DOHH2 (cell line): ENCODE results near the gene NTNG1.

Source experiments
- H3F3A ChIP-seq: fragments of 200-600 bp; sonication (generic), shearing (Covaris generic); 2 replicates; pipeline ENCODE4 v1.6.0; 2016; ENCODE audit warnings: antibody characterized with exemption, mild to moderate bottlenecking; ENCODE audit not compliant: control insufficient read depth, insufficient read depth
- H3K27ac ChIP-seq: fragments of 200-600 bp; sonication (generic); 2 replicates; pipeline ENCODE4 v1.5.1; 2014; ENCODE audit warnings: low read depth, mild to moderate bottlenecking, low read length, moderate library complexity
- H3K27me3 ChIP-seq: fragments of 200-600 bp; sonication (generic); 2 replicates; pipeline ENCODE4 v1.6.1; 2014; ENCODE audit warnings: mild to moderate bottlenecking, low read length, mixed read lengths; ENCODE audit not compliant: control insufficient read depth
- H3K36me3 ChIP-seq: fragments of 200-600 bp; sonication (generic); 2 replicates; pipeline ENCODE4 v1.6.1; 2014; ENCODE audit warnings: mild to moderate bottlenecking, low read length, moderate library complexity, mixed read lengths; ENCODE audit not compliant: control insufficient read depth
- H3K4me1 ChIP-seq: fragments of 200-600 bp; sonication (generic); 2 replicates; pipeline ENCODE4 v1.6.1; 2014; ENCODE audit warnings: mild to moderate bottlenecking, low read length, mixed read lengths; ENCODE audit not compliant: control insufficient read depth
- H3K4me2 ChIP-seq: fragments of 200-600 bp; sonication (generic); 2 replicates; pipeline ENCODE4 v1.6.0; 2014; ENCODE audit warnings: mild to moderate bottlenecking, low read length, moderate library complexity
- H3K4me3 ChIP-seq: fragments of 200-600 bp; sonication (generic); 2 replicates; pipeline ENCODE4 v1.5.1; 2014; ENCODE audit warnings: mild to moderate bottlenecking, low read length, mixed read lengths
- H3K79me2 ChIP-seq: fragments of 200-600 bp; sonication (generic); 2 replicates; pipeline ENCODE4 v1.6.1; 2014; ENCODE audit warnings: mild to moderate bottlenecking, low read length, mixed read lengths; ENCODE audit not compliant: control insufficient read depth
- H3K9me2 ChIP-seq: fragments of 200-600 bp; sonication (generic); replicated peaks from 2 replicates; pipeline ENCODE4 v1.6.1; 2014; ENCODE audit warnings: mild to moderate bottlenecking, low read length, mixed read lengths; ENCODE audit not compliant: control insufficient read depth
- H3K9me3 ChIP-seq: fragments of 200-600 bp; sonication (generic); 2 replicates; pipeline ENCODE4 v1.6.1; 2014; ENCODE audit warnings: antibody characterized with exemption, low read length, mixed read lengths; ENCODE audit not compliant: control insufficient read depth, insufficient read depth
- H4K20me1 ChIP-seq: fragments of 200-600 bp; sonication (generic); 2 replicates; pipeline ENCODE4 v1.6.0; 2014; ENCODE audit warnings: low read depth, mild to moderate bottlenecking, antibody characterized with exemption, low read length, moderate library complexity; ENCODE audit not compliant: control insufficient read depth, insufficient read depth
- EZH2phosphoT487 ChIP-seq: fragments of 200-600 bp; sonication (generic); IDR thresholded peaks from 2 replicates; pipeline ENCODE4 v1.6.1; 2017; ENCODE audit warnings: borderline replicate concordance, mild to moderate bottlenecking, antibody characterized with exemption, low read length, moderate library complexity, mixed read lengths
- TF ChIP-seq, protein P1 (sequence below): fragments of 200-600 bp; sonication (generic); IDR thresholded peaks from one replicate; pipeline ENCODE4 v1.5.1; 2014; ENCODE audit warnings: antibody characterized with exemption, mild to moderate bottlenecking, low read depth, low read length; ENCODE audit not compliant: poor library complexity, severe bottlenecking

NTNG1 gene

DNA sequence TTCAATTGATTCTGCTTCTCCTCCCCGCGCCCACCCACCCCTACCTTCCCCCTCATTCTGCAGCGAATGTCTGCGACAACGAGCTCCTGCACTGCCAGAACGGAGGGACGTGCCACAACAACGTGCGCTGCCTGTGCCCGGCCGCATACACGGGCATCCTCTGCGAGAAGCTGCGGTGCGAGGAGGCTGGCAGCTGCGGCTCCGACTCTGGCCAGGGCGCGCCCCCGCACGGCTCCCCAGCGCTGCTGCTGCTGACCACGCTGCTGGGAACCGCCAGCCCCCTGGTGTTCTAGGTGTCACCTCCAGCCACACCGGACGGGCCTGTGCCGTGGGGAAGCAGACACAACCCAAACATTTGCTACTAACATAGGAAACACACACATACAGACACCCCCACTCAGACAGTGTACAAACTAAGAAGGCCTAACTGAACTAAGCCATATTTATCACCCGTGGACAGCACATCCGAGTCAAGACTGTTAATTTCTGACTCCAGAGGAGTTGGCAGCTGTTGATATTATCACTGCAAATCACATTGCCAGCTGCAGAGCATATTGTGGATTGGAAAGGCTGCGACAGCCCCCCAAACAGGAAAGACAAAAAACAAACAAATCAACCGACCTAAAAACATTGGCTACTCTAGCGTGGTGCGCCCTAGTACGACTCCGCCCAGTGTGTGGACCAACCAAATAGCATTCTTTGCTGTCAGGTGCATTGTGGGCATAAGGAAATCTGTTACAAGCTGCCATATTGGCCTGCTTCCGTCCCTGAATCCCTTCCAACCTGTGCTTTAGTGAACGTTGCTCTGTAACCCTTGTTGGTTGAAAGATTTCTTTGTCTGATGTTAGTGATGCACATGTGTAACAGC lies 339.9 kb downstream of the NTNG1 start:
- H3K9me3 ChIP-seq: no peaks in the 10 kb centered on the region
- TF ChIP-seq, protein P1, sequence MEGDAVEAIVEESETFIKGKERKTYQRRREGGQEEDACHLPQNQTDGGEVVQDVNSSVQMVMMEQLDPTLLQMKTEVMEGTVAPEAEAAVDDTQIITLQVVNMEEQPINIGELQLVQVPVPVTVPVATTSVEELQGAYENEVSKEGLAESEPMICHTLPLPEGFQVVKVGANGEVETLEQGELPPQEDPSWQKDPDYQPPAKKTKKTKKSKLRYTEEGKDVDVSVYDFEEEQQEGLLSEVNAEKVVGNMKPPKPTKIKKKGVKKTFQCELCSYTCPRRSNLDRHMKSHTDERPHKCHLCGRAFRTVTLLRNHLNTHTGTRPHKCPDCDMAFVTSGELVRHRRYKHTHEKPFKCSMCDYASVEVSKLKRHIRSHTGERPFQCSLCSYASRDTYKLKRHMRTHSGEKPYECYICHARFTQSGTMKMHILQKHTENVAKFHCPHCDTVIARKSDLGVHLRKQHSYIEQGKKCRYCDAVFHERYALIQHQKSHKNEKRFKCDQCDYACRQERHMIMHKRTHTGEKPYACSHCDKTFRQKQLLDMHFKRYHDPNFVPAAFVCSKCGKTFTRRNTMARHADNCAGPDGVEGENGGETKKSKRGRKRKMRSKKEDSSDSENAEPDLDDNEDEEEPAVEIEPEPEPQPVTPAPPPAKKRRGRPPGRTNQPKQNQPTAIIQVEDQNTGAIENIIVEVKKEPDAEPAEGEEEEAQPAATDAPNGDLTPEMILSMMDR: no peak
- TF ChIP-seq EZH2phosphoT487: no peak
- H3F3A ChIP-seq: no peaks in the 10 kb centered on the region
- no peak overlapping the region for H3K27ac ChIP-seq
- H3K4me1 ChIP-seq: 0 out of 2 replicates have a peak, but pooled peaks cover 3% of the 10 kb centered on the region
- H3K9me2 ChIP-seq: no peaks in the 10 kb centered on the region
- H3K4me2 ChIP-seq: 0 out of 2 replicates have a peak overlapping the region, but pooled peaks have one; percentile 13
- no peaks in the 10 kb centered on the region for H4K20me1 ChIP-seq
- no peaks in the 10 kb centered on the region for H3K79me2 ChIP-seq
- no peaks in the 10 kb centered on the region for H3K27me3 ChIP-seq
- no peaks in the 10 kb centered on the region for H3K36me3 ChIP-seq
- no peak overlapping the region for H3K4me3 ChIP-seq

DNA sequence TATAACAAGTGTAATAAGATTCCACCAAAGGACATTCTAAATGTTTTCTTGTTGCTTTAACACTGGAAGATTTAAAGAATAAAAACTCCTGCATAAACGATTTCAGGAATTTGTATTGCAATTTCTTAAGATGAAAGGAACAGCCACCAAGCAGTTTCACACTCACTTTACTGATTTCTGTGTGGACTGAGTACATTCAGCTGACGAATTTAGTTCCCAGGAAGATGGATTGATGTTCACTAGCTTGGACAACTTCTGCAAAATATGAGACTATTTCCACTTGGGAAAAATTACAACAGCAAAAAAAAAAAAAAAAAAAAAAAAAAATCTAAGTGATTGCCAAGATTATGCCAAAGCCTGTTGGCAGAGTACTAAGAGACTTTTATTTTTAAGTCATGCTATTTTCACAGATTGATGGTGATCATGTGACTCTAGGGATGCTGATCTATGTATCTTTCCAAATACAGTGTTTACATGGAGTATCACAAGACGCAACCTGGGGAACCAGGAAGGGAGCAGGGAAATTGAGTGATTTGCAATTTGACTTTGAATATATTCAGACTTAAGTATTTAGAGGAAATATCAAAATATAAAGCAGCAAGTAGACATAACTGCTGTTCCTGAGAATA lies 341.0 kb downstream of the NTNG1 start:
- Histone ChIP-seq H3F3A (no peaks in the 10 kb centered on the region), H3K4me1 (0 out of 2 replicates have a peak, but pooled peaks cover 3% of the 10 kb centered on the region), H3K79me2 (no peaks in the 10 kb centered on the region), H3K9me3 (no peaks in the 10 kb centered on the region), H3K4me2 (no peak overlapping the region), H3K36me3 (no peaks in the 10 kb centered on the region), H3K9me2 (no peaks in the 10 kb centered on the region), H3K4me3 (no peak overlapping the region), H3K27me3 (no peaks in the 10 kb centered on the region), H3K27ac (no peak overlapping the region), H4K20me1 (no peaks in the 10 kb centered on the region)
- TF ChIP-seq, protein P1: no peak
- no peak for TF ChIP-seq EZH2phosphoT487

DNA sequence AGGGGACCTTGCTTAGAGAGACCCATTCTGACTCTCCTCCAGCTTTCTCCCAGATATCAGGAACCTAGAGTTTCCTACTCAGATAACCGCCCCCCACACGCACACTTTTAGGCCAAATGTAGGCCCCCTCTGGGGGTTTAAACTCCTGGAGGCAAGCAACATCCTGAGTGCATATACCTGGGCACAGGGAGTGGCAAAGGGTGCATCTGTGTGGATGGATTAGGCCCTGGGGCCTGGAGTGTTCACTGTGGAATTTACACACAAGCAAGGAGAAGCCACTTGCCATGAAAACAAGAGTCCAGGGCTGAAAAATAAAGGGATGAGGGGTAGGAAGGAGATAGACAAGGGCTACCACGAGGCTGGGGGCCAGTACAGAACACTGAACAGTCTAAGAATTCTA lies 343.1 kb downstream of the NTNG1 start:
- Histone ChIP-seq H3K9me3 (no peaks in the 10 kb centered on the region), H3K36me3 (no peaks in the 10 kb centered on the region), H3K4me2 (no peak overlapping the region), H3K4me1 (0 out of 2 replicates have a peak, but pooled peaks cover 3% of the 10 kb centered on the region), H3K27ac (no peak overlapping the region), H3K9me2 (no peaks in the 10 kb centered on the region), H3K4me3 (no peak overlapping the region), H4K20me1 (no peaks in the 10 kb centered on the region), H3K27me3 (no peaks in the 10 kb centered on the region), H3F3A (no peaks in the 10 kb centered on the region), H3K79me2 (no peaks in the 10 kb centered on the region)
- TF ChIP-seq, protein P1: no peak
- TF ChIP-seq EZH2phosphoT487: no peak
